GM12801 (cell line): ENCODE data around the gene UNC119B.

Experiments used
- TF ChIP-seq, protein P1 (sequence below): IDR thresholded peaks from one replicate; pipeline ENCODE4 v1.5.1; 2011; ENCODE audit warnings: control low read depth; ENCODE audit not compliant: insufficient read length; ENCODE audit errors: extremely low read depth

UNC119B gene

DNA sequence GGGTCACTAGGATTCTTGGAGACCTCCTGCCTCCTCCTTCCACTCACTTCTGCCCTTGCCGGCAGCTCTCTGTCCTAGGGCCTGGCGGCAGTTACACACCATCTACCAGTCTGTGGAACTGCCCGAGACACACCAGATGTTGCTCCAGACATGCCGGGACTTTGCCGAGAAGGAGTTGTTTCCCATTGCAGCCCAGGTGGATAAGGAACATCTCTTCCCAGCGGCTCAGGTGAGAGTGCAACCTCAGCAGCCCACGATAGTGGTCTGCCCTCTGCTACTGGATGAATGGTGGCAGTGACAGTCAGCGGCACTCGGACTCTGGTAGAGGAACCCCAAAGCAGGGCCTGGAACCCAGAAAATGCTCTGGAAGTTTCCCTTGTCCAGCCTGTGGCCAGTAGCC lies 16.7 kb downstream of the UNC119B start:
- TF ChIP-seq, protein P1, sequence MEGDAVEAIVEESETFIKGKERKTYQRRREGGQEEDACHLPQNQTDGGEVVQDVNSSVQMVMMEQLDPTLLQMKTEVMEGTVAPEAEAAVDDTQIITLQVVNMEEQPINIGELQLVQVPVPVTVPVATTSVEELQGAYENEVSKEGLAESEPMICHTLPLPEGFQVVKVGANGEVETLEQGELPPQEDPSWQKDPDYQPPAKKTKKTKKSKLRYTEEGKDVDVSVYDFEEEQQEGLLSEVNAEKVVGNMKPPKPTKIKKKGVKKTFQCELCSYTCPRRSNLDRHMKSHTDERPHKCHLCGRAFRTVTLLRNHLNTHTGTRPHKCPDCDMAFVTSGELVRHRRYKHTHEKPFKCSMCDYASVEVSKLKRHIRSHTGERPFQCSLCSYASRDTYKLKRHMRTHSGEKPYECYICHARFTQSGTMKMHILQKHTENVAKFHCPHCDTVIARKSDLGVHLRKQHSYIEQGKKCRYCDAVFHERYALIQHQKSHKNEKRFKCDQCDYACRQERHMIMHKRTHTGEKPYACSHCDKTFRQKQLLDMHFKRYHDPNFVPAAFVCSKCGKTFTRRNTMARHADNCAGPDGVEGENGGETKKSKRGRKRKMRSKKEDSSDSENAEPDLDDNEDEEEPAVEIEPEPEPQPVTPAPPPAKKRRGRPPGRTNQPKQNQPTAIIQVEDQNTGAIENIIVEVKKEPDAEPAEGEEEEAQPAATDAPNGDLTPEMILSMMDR = no peak

DNA sequence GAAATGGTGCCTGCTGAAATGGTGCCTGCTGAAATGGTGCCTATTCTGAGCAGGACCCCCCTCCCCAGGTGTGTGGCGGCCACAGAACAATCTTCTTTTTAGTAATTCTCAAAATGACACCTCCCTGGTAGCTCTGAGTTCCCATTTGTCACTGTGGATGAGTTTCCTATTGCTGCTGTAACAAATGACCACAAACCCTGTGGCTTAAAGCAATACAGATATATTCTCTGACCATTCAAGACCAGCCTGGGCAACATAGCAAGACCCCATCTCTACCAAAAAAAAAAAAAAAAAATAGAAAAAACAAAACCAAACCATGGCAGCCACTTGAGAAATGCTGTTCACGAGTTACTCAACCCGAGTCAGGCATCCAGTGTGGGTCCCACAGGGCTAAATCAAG lies 23.3 kb downstream of the UNC119B start:
- TF ChIP-seq, protein P1 = no peak

DNA sequence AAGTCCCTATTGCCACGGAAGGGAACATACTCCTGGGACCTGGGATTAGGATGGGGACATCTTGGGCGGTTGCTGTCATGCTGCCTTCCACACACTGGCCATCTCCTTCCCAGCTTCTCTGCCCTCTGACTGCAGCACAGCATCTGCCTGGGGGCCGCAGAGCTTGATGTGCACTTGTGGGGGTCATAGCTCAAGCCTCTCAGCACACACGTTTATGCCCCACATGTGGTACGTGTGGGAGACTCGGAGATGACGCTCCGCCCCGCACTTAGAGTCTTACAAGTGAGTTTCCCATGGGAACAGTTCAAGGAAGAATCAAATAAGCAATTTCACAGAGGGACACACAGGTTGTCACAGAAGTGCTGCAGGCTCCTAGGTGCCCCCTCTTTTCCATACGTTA lies 24.0 kb downstream of the UNC119B start:
- TF ChIP-seq, protein P1 = no peak

DNA sequence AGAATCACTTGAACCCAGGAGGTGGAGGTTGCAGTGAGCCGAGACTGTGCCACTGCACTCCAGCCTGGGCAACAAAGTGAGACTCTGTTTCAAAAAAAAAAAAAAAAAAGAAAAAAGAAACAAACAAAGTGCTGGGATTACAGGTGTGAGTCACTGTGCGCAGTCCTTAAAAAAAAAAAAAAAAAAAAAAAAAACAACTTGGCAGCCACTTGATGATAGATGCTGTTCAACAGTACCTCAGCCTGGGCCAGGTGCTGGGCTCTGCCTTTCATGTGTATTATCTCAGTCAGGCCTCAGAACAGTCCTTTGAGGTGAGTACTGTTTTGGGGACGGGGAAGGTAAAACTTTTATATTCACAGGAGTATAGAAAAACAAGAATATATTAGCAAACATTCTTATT lies 24.9 kb downstream of the UNC119B start:
- TF ChIP-seq, protein P1 = no peak

DNA sequence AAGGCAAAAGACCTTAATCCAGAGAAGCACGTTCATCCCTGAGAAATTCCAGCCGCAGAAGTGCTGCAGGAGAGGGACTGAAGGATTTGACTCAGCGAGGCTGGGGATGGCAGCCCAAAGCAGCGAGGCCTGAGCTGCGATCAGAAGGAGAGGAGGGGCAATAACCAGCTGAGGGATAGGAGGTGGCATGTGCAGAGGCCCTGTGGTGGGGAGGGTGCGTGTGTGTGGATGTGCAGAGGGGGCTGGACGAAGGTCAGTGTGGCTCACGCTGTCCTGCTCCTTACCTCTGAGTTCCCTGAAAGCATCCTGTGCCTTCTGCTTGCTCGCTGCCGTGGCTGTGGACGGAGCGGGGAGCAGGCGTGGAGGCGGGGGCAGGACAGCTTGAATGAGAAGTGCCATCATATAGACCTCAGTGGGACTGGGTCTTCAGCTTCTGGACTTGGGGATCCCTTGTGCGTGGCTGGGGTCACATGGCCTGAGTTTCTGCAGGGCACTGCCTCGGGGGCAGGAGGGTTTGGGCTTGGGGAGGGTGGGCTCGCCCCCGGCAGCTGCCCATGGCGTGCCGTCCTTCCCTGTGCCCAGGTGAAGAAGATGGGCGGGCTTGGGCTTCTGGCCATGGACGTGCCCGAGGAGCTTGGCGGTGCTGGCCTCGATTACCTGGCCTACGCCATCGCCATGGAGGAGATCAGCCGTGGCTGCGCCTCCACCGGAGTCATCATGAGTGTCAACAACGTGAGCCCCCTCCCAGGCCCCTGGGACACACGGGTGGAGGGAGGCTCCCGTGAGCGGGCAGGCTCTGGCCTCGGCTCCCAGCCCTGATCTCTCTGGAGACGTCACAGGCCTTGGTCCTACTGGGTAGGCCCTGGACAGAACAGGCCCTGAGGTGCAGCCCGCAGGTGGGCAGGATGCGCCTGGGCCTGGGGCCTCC lies 26.4 kb downstream of the UNC119B start:
- TF ChIP-seq, protein P1 = no peak

DNA sequence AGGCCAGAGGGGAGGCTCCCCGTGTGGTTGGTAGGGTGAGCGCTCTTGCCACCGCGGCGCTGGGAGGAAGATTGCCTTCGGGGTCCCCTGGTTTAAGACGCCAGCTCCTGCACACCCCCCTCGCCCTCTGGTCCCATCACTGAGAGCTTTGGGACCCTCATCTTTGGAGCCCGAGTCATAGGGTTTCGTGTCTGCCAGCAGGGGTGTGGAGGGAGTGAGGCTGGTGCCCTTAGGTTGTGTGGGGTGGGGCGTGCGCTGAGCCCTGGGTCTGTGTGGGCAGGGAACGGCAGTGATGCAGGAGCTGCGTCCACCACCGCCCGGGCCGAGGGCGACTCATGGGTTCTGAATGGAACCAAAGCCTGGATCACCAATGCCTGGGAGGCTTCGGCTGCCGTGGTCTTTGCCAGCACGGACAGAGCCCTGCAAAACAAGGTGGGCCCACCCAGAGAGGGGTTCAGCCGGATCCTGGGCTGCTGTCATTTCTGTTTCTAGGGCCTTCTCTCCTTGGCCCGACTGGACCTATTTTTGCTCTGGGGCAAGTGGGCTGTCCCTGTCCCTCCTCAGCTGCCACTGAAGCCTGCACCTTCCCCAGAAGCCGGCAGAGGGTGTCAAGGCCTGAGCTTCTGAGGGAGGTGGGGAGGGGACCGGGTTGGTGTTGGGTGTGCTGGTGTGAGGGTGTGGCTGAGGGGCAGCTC lies 27.4 kb downstream of the UNC119B start:
- TF ChIP-seq, protein P1 = no peak

DNA sequence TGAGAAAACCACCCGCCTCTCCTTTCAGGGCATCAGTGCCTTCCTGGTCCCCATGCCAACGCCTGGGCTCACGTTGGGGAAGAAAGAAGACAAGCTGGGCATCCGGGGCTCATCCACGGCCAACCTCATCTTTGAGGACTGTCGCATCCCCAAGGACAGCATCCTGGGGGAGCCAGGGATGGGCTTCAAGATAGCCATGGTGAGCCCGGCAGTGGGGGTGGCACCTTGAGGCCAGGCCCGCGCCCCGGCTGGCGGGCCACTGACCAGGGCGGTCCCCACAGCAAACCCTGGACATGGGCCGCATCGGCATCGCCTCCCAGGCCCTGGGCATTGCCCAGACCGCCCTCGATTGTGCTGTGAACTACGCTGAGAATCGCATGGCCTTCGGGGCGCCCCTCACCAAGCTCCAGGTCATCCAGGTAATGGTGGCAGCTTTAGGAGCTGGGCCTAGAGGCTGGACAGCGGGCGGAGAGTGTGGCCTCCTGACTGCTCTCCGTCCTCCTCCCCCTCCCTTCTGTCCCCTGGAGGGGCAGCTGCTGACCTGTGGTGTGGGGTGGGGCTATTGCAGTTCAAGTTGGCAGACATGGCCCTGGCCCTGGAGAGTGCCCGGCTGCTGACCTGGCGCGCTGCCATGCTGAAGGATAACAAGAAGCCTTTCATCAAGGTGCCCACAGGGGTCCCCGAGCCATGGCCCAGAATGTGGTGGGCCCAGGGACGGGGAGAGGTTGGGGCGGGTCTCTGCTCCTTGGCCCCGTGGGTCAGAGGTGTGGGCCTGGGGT lies 28.2 kb downstream of the UNC119B start:
- TF ChIP-seq, protein P1 = no peak
